ENCODE measurements around the gene RGSL1.

DNA sequence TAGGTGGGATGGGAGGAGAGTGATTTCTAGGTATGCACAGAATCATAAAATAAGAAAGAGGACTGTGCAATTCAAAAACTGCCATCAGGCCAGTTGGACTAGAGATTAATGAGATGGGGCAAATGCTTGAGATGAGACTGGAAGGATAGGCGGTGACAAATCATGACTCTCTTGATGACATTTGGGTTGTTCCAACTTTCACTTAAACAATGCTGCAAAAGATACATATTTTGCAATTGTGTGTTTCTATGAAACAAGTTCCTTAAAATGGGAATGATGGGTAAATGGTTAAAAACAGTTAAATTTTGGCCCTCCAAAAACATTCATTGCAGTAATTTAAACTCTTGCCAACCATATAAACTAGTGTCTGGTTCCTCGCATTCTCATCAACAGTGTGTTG is 84.0 kb downstream of the RGSL1 start:
- TF ChIP-seq TAF1 (IDR thresholded peaks at IDR 0.05; ENCODE audit: low read depth, low read length), result no peak
- no peak for TF ChIP-seq POLR2A (IDR thresholded peaks at IDR 0.05; ENCODE audit: low read depth, low read length)
- no peak for TF ChIP-seq POLR2AphosphoS5 (IDR thresholded peaks at IDR 0.05; ENCODE audit: low read depth, low read length)
